Dendritic cell treated with granulocyte-macrophage colony-stimulating factor and Interleukin-4, amounts not matched to agents 40 ng/mL and 50 ng/mL, for 4 days (primary cell): Measurements from ENCODE around the gene ATXN1.
"Not testable (repeated sequence)": the region's sequence is repeated elsewhere in the genome, so short reads cannot be mapped to it uniquely, and the experiment has no call there.

ENCODE experiments used
- H3K27ac Mint-ChIP-seq: one replicate; pipeline ENCODE4 v1.8.0; 2022; ENCODE audit warnings: mild to moderate bottlenecking, mixed read lengths
- H3K27me3 Mint-ChIP-seq: one replicate; pipeline ENCODE4 v1.8.0; 2022; ENCODE audit warnings: mild to moderate bottlenecking, mixed read lengths
- H3K36me3 Mint-ChIP-seq: one replicate; pipeline ENCODE4 v1.8.0; 2022; ENCODE audit warnings: low read depth, mixed read lengths
- H3K4me1 Mint-ChIP-seq: one replicate; pipeline ENCODE4 v1.8.0; 2022; ENCODE audit warnings: low read depth, mixed read lengths
- H3K4me3 Mint-ChIP-seq: one replicate; pipeline ENCODE4 v1.8.0; 2022; ENCODE audit warnings: mild to moderate bottlenecking, moderate library complexity, mixed read lengths
- H3K9me3 Mint-ChIP-seq: one replicate; pipeline ENCODE4 v1.8.0; 2022; ENCODE audit warnings: mixed read lengths
- intact Hi-C: fragments of 100-400 bp; cut with micrococcal nuclease; formaldehyde crosslinking; loops from one replicate; pipeline ENCODE4 v1.15.0; 2022

The ATXN1 gene

DNA sequence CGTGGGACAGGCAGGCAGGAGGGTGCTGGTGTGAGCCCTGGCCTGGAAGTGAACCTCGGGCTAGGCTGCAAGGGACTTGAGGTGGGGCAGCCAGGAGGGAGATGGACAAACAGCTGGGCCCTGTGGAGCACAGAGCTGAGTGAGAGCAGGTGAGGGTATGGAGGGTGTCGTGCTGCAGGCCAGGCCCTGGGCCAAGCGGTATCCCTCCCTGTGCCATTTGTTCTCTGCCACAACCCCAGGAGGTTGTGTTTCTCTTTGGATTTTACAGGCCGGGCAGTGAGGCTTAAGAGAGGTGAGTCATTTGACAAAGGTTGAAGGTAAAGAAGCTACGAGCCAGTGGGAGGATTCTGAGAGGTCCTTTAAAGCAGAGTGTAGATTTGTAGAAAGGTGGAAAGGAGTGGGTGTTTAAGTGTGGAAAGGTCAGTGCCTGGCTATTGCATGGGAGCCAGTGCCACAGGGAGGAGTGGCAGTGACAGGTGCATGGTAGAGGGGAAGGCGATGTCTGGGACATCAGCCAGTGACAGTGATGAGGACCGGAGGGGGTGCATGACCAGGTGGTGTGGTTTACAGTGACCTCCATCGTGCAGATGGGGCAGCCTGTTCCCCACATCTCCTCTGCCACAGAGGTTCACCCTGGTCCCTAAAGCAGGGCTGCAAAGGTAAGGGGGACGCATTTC, 483.1 kb downstream of the ATXN1 start:
- Mint-ChIP-seq H3K4me3 (no peak overlapping the region), H3K36me3 (no peaks in the 10 kb centered on the region), H3K27ac (no peak overlapping the region), H3K27me3 (peaks cover 7% of the 10 kb centered on the region), H3K9me3 (no peaks in the 10 kb centered on the region), H3K4me1 (no peaks in the 10 kb centered on the region)
- intact Hi-C loops: no loop called here

GRCh38 chr6:16277101-16277981, 483.9 kb downstream of the ATXN1 start:
- H3K4me1 Mint-ChIP-seq: no peaks in the 10 kb centered on the region
- H3K27ac Mint-ChIP-seq: no peak overlapping the region
- H3K9me3 Mint-ChIP-seq: no peaks in the 10 kb centered on the region
- H3K4me3 Mint-ChIP-seq: no peak overlapping the region
- H3K36me3 Mint-ChIP-seq: no peaks in the 10 kb centered on the region
- H3K27me3 Mint-ChIP-seq: peaks cover 6% of the 10 kb centered on the region
- intact Hi-C loops: no loop called here

- H3K4me3 Mint-ChIP-seq: no peak overlapping the region
- no peaks in the 10 kb centered on the region for H3K36me3 Mint-ChIP-seq
- no peaks in the 10 kb centered on the region for H3K9me3 Mint-ChIP-seq
- H3K27ac Mint-ChIP-seq: no peak overlapping the region
- no peaks in the 10 kb centered on the region for H3K4me1 Mint-ChIP-seq
- intact Hi-C loops: no loop called here
- H3K27me3 Mint-ChIP-seq: peaks cover 7% of the 10 kb centered on the region
These were observed 486.2 kb downstream of the ATXN1 start for GRCh38 chr6:16274885-16275589.

GRCh38 chr6:16274483-16274882, 486.8 kb downstream of the ATXN1 start:
- Mint-ChIP-seq H3K27ac (no peak overlapping the region), H3K36me3 (no peaks in the 10 kb centered on the region)
- intact Hi-C loops: no loop called here

DNA sequence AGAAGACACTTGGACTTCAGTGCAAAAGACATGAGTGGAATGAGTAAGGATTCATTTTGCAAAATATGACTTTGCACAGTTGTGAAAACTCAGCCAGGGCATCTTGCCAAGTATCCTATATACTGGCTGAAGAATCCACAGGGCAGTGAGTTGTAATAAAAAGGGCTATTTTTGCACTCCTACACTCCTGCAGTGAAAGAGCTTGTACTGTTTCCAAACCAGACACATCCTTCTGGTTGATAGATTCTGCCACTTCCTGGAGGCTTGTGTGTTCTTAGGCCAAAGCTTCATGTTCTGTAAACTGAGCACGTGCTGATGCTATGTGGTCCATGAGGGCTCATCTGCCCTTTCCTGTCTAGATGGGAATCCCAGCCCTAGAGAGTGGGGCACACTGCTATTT, 488.0 kb downstream of the ATXN1 start:
- Mint-ChIP-seq H3K27me3 (peaks cover 8% of the 10 kb centered on the region), H3K4me1 (no peaks in the 10 kb centered on the region), H3K9me3 (no peaks in the 10 kb centered on the region), H3K27ac (no peak overlapping the region), H3K4me3 (no peak overlapping the region), H3K36me3 (no peaks in the 10 kb centered on the region)
- intact Hi-C loops: no loop called here

More at GRCh38 chr6:16274483-16274882, 486.8 kb downstream of the ATXN1 start:
- no peaks in the 10 kb centered on the region for H3K4me1 Mint-ChIP-seq
- H3K27me3 Mint-ChIP-seq: peaks cover 8% of the 10 kb centered on the region
- H3K9me3 Mint-ChIP-seq: no peaks in the 10 kb centered on the region
- no peak overlapping the region for H3K4me3 Mint-ChIP-seq

DNA sequence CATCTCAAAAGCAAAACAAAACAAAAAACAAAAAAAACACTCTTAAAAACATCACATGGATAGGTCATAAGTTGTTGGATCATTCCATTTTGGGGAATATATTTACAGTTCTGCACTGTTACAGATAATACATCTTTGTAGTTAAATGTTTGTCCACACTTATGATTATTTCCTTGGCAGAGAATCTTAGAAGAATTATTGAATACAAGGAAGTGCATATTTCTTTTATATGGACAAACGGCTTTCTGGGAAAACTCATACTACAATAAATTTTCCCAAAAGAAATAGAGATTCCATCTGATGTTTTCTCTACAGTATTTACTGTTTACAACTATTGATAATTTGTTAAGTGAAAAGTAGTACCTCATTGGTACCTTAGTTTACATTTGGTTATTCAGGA, 489.1 kb downstream of the ATXN1 start:
- H3K27ac Mint-ChIP-seq: no peak overlapping the region
- H3K4me3 Mint-ChIP-seq: no peak overlapping the region
- no peaks in the 10 kb centered on the region for H3K9me3 Mint-ChIP-seq
- H3K4me1 Mint-ChIP-seq: no peaks in the 10 kb centered on the region
- intact Hi-C loops: no loop called here
- H3K36me3 Mint-ChIP-seq: no peaks in the 10 kb centered on the region
- H3K27me3 Mint-ChIP-seq: peaks cover 4% of the 10 kb centered on the region

- H3K27ac Mint-ChIP-seq: no peak overlapping the region
- H3K9me3 Mint-ChIP-seq: no peaks in the 10 kb centered on the region
- no peaks in the 10 kb centered on the region for H3K4me1 Mint-ChIP-seq
- intact Hi-C loops: no loop called here
- H3K4me3 Mint-ChIP-seq: no peak overlapping the region
- H3K27me3 Mint-ChIP-seq: peaks cover 4% of the 10 kb centered on the region
- no peaks in the 10 kb centered on the region for H3K36me3 Mint-ChIP-seq
These were observed 489.8 kb downstream of the ATXN1 start for GRCh38 chr6:16271428-16271827.

DNA sequence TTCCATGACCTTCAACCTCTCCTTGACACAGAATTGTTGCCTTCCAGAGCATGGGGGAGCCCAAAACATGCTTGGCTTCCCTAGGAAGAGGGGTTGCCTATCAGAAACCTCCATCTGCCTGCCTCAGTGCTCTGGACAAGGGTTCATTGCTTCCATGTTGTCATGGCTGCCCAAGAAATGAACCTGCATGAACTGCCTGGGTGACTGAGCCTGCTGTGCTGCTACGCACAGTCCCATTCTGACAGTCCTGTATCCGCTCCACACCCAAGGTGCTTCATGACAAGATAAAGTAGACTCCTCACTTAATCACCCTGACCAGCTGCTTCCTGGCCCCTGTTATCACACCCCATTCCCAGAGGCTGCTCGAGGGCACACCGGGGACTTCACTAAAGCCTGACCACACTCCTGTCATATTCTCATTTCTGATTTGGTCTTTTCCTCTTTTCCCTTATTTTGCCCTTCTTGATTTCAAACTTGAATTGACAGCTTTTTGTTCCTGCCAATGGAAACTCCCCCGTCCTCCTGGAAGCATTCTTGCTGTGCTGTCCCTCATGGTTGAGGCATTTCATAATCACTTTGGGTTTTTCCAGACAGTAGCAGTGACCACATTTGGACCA, 491.0 kb downstream of the ATXN1 start:
- H3K9me3 Mint-ChIP-seq: no peaks in the 10 kb centered on the region
- intact Hi-C loops: no loop called here
- H3K27me3 Mint-ChIP-seq: peaks cover 4% of the 10 kb centered on the region
- H3K27ac Mint-ChIP-seq: no peak overlapping the region
- no peaks in the 10 kb centered on the region for H3K4me1 Mint-ChIP-seq
- no peaks in the 10 kb centered on the region for H3K36me3 Mint-ChIP-seq
- H3K4me3 Mint-ChIP-seq: no peak overlapping the region

- H3K4me1 Mint-ChIP-seq, H3K9me3 Mint-ChIP-seq, H3K36me3 Mint-ChIP-seq, intact Hi-C loops, H3K27ac Mint-ChIP-seq, H3K27me3 Mint-ChIP-seq, H3K4me3 Mint-ChIP-seq: not testable (repeated sequence)
These were observed 491.7 kb downstream of the ATXN1 start for GRCh38 chr6:16269442-16270070.

DNA sequence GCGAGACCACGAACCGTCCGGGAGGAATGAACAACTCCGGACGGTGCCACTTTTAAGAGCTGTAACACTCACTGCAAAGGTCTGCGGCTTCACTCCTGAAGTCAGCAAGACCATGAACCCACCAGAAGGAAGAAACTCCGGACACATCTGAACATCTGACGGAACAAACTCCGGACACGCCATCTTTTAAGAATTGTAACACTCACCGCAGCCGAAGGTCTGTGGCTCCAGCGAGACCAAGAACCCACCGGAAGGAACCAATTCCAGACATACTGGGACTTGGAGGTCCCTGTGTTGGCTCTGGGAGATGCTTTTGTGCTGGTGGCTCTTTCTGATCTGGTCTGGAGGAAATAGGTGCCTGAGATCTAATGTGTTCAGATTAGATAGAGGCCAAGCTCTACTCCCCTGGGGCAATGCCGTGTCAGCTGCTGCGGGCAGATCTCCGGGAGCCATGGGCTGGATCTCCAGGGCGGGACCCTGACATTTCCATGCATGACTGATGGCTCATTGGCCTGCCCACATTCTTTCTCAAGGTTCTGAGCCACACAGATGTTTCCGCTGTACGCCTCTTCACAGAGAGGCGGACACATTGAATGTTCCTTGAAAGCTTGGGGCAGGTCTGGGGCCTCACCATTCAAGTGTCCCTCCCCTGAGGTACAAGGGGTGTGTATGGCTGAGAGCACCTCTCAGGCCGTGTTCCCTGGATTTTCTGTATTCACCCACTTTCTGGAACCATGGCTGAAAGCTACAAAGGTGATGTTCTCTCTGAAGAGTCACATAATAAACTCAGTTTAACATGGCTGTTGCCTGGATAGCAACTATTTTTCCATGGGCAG, 493.6 kb downstream of the ATXN1 start:
- H3K9me3 Mint-ChIP-seq: no peaks in the 10 kb centered on the region
- no peaks in the 10 kb centered on the region for H3K36me3 Mint-ChIP-seq
- H3K4me3 Mint-ChIP-seq: no peak overlapping the region
- H3K27ac Mint-ChIP-seq: no peak overlapping the region
- H3K4me1 Mint-ChIP-seq: no peaks in the 10 kb centered on the region
- peaks cover 17% of the 10 kb centered on the region for H3K27me3 Mint-ChIP-seq
- intact Hi-C loops: no loop called here

DNA sequence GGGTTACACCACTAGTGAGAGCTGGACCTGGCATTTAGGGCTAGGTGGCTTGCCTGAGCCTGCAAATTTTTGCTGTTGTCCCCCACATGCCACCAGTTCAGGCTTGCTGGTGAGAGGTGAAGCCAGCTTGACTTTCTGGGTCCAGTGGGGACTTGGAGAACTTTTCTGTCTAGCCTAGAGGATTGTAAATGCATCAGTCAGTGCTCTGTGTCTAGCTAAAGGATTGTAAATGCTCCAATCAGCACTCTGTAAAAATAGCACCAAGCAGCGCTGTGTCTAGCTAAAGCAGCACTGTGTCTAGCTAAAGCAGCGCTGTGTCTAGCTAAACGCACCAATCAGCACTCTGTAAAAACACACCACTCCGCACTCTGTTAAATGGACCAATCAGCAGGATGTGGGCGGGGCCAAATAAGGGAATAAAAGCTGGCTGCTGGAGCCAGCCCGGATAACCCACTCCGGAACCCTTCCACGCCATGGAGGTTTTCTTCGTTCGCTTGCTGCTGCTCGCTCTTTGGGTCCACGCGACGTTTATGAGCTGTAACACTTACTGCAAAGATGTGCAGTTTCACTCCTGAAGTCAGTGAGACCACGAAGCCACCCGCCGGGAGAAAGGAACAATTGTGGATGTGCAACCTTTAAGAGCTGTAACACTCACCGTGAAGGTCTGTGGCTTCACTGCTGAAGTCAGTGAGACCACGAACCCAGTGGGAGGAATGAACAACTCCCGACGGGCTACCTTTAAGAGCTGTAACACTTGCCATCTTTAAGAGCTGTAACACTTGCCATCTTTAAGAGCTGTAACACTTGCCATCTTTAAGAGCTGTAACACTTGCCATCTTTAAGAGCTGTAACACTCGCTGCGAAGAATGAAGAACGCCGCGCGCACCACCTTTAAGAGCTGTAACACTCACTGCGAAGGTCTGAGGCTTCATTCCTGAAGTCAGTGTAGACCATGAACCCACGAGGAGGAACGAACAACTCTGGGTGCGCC, 495.6 kb downstream of the ATXN1 start:
- Mint-ChIP-seq H3K36me3 (no peaks in the 10 kb centered on the region), H3K9me3 (no peaks in the 10 kb centered on the region), H3K4me3 (no peak overlapping the region), H3K27ac (no peak overlapping the region), H3K27me3 (peaks cover 15% of the 10 kb centered on the region), H3K4me1 (no peaks in the 10 kb centered on the region)
- intact Hi-C loops: no loop called here

- intact Hi-C loops: no loop called here
- Mint-ChIP-seq H3K4me3 (no peak overlapping the region), H3K27ac (no peak overlapping the region), H3K36me3 (no peaks in the 10 kb centered on the region), H3K27me3 (peaks cover 15% of the 10 kb centered on the region), H3K9me3 (no peaks in the 10 kb centered on the region), H3K4me1 (no peaks in the 10 kb centered on the region)
These were observed 496.5 kb downstream of the ATXN1 start for GRCh38 chr6:16264785-16265184.
